ENCODE data around the gene LIMK2.

Gene LIMK2

GRCh38 chr22:31290494-31291471 is 78.7 kb downstream of the LIMK2 start:
- TF ChIP-seq CTCF (IDR thresholded peaks at IDR 0.05; ENCODE audit: insufficient read depth, low read depth, low read length, missing control alignments) = no peak
- H3K4me3 ChIP-seq (ENCODE audit: low read length) = peak overlapping the region; percentile 85
- DNase-seq (ENCODE audit: low read depth) = peak; percentile 98

- no peak for TF ChIP-seq CTCF (IDR thresholded peaks at IDR 0.05; ENCODE audit: insufficient read depth, low read depth, low read length, missing control alignments)
- DNase-seq (ENCODE audit: low read depth) = peak; percentile 48
- H3K4me3 ChIP-seq (ENCODE audit: low read length) = peak overlapping the region; percentile 85
Observed at GRCh38 chr22:31291481-31292235, 79.6 kb downstream of the LIMK2 start.

- peak within 1 kb of the TSS; percentile 85 for H3K4me3 ChIP-seq (ENCODE audit: low read length)
- DNase-seq (ENCODE audit: low read depth) = peak; percentile 94
- peak; percentile 59 for TF ChIP-seq CTCF (IDR thresholded peaks at IDR 0.05; ENCODE audit: insufficient read depth, low read depth, low read length, missing control alignments)
Observed at GRCh38 chr22:31292236-31292989, 80.3 kb downstream of the LIMK2 start, which contains the start of gene PIK3IP1. Gene PIK3IP1 (minus strand): TSS chr22:31292488. CDS start chr22:31292344, 144 bp downstream.

GRCh38 chr22:31295360-31295759 is 83.3 kb downstream of the LIMK2 start:
- TF ChIP-seq CTCF (IDR thresholded peaks at IDR 0.05; ENCODE audit: insufficient read depth, low read depth, low read length, missing control alignments) = no peak
- H3K4me3 ChIP-seq (ENCODE audit: low read length) = no peak overlapping the region
- no peak for DNase-seq (ENCODE audit: low read depth)

- peak; percentile 89 for DNase-seq (ENCODE audit: low read depth)
- H3K4me3 ChIP-seq (ENCODE audit: low read length) = no peak overlapping the region
- no peak for TF ChIP-seq CTCF (IDR thresholded peaks at IDR 0.05; ENCODE audit: insufficient read depth, low read depth, low read length, missing control alignments)
Observed at GRCh38 chr22:31295831-31296657, 83.9 kb downstream of the LIMK2 start.

GRCh38 chr22:31300896-31301295 is 88.8 kb downstream of the LIMK2 start:
- DNase-seq (ENCODE audit: low read depth) = no peak
- H3K4me3 ChIP-seq (ENCODE audit: low read length) = no peak overlapping the region
- no peak for TF ChIP-seq CTCF (IDR thresholded peaks at IDR 0.05; ENCODE audit: insufficient read depth, low read depth, low read length, missing control alignments)
